Gastroesophageal sphincter (tissue), 4 donors: ENCODE measurements around the gene RAP1GAP. TPM values are rescaled to one million over a fixed set of nuclear protein-coding genes. Genes with fewer than 3 reads are reported as not detected.

Source experiments
- ATAC-seq: fragments of 150-250 bp; one replicate; pipeline ENCODE4 v1.9.1; 2016; ENCODE audit warnings: mild to moderate bottlenecking, moderate library complexity
- H3K27ac ChIP-seq, 4 donors: fragments of 200-600 bp; sonication (generic) in 3 of 4; 1 replicate in 3 of 4; 2 replicates in 1 of 4; pipeline ENCODE4 v1.5.1; 2016 to 2019
- H3K27me3 ChIP-seq: fragments of 200-600 bp; sonication (generic); one replicate; pipeline ENCODE4 v1.5.1; 2019
- H3K36me3 ChIP-seq, 2 donors: fragments of 200-600 bp; sonication (generic); one replicate each; pipeline ENCODE4 v1.5.1; 2019; ENCODE audit warnings: control low read depth in 1 of 2
- H3K4me1 ChIP-seq, 3 donors: fragments of 200-600 bp; sonication (generic); 1 replicate in 2 of 3; 2 replicates in 1 of 3; pipeline ENCODE4 v1.5.1; 2016 to 2019; ENCODE audit warnings: control low read depth in 2 of 3
- H3K4me3 ChIP-seq, 2 donors: fragments of 200-600 bp; sonication (generic); one replicate each; pipeline ENCODE4 v1.5.1; 2019; ENCODE audit warnings: mild to moderate bottlenecking in 1 of 2, moderate library complexity in 1 of 2
- H3K9me3 ChIP-seq, 3 donors: fragments of 200-600 bp; sonication (generic); one replicate each; pipeline ENCODE4 v1.5.1; 2017 to 2019; ENCODE audit warnings: control low read depth in 2 of 3
- CTCF ChIP-seq, 4 experiments: fragments of 200-600 bp in 2 of 4; fragments of 450-650 bp in 2 of 4; sonication (generic) in 1 of 4; IDR thresholded peaks; one replicate each; pipeline ENCODE4 v1.5.1; 2017 to 2019; ENCODE audit warnings: antibody characterized with exemption in 4 of 4, mild to moderate bottlenecking in 2 of 4, moderate library complexity in 2 of 4
- EP300 ChIP-seq: sonication (generic); formaldehyde crosslinking; IDR thresholded peaks from one replicate; pipeline ENCODE4 v1.6.1; 2017; ENCODE audit warnings: antibody characterized with exemption, mild to moderate bottlenecking
- POLR2A ChIP-seq, 2 donors: fragments of 450-650 bp; IDR thresholded peaks; one replicate each; pipeline ENCODE4 v1.6.1; 2017; ENCODE audit warnings: antibody characterized with exemption in 2 of 2, mild to moderate bottlenecking in 2 of 2, moderate library complexity in 1 of 2
- POLR2AphosphoS5 ChIP-seq: sonication (generic); formaldehyde crosslinking; IDR thresholded peaks from one replicate; pipeline ENCODE4 v1.6.1; 2017; ENCODE audit warnings: antibody characterized with exemption
- WGBS, 2 donors: methylation state at CpG; one replicate each; pipeline ENCODE4 v1.1.5; 2018; ENCODE audit warnings: low coverage in 1 of 2; 5-methylcytosine and 5-hydroxymethylcytosine counted together
- total RNA-seq, 4 donors: library from RNA; depleted of rRNA; stranded (reverse); fragments of >200 nt; gene quantifications; one replicate each; pipeline ENCODE4 v1.1.0, GENCODE V29; 2016

Gene RAP1GAP
- total RNA-seq, 4 donors from 2014 or later, result 0.12 to 2.3 TPM; not detected in 2

GRCh38 chr1:21706151-21706835 is 37.1 kb upstream of the RAP1GAP start:
- Histone ChIP-seq H3K4me1 (peaks cover 0 to 21% (median 0%) of the 10 kb centered on the region in 3 donors), H3K27ac (peak overlapping the region in 1 of 4 donors; percentile 15), H3K27me3 (no peaks in the 10 kb centered on the region), H3K4me3 (no peak overlapping the region), H3K9me3 (no peaks in the 10 kb centered on the region), H3K36me3 (peaks cover 3 to 61% of the 10 kb centered on the region in 2 donors)
- peak; percentile 46 for ATAC-seq
- 48 to 52% methylated on average over 8 of the region's 8 CpGs for WGBS, 2 donors
- no peak for TF ChIP-seq POLR2A (IDR thresholded peaks at IDR 0.05)
- TF ChIP-seq POLR2AphosphoS5, result no peak
- no peak for TF ChIP-seq CTCF (IDR thresholded peaks at IDR 0.05)
- TF ChIP-seq EP300, result no peak

GRCh38 chr1:21705303-21705980 is 36.3 kb upstream of the RAP1GAP start:
- TF ChIP-seq POLR2A (IDR thresholded peaks at IDR 0.05) (no peak), POLR2AphosphoS5 (no peak)
- ATAC-seq, result no peak
- H3K9me3 ChIP-seq, result no peaks in the 10 kb centered on the region
- no peaks in the 10 kb centered on the region for H3K27me3 ChIP-seq
- no peak overlapping the region for H3K27ac ChIP-seq
- H3K4me1 ChIP-seq, result peaks cover 0 to 21% (median 0%) of the 10 kb centered on the region in 3 donors
- peaks cover 3 to 62% of the 10 kb centered on the region in 2 donors for H3K36me3 ChIP-seq
- 45 to 65% methylated on average over 4 of the region's 4 CpGs for WGBS, 2 donors
- H3K4me3 ChIP-seq, result no peak overlapping the region

- TF ChIP-seq POLR2AphosphoS5 (no peak), EP300 (no peak), POLR2A (IDR thresholded peaks at IDR 0.05) (no peak), CTCF (IDR thresholded peaks at IDR 0.05) (no peak)
- ATAC-seq, result no peak
- peaks cover 0 to 21% (median 0%) of the 10 kb centered on the region in 3 donors for H3K4me1 ChIP-seq
- no peaks in the 10 kb centered on the region for H3K9me3 ChIP-seq
- 83 to 84% methylated on average over 5 of the region's 5 CpGs for WGBS, 2 donors
- H3K36me3 ChIP-seq, result peaks cover 3 to 75% of the 10 kb centered on the region in 2 donors
- no peak overlapping the region for H3K4me3 ChIP-seq
- no peaks in the 10 kb centered on the region for H3K27me3 ChIP-seq
- no peak overlapping the region for H3K27ac ChIP-seq
Observed at GRCh38 chr1:21704145-21704544, 35.0 kb upstream of the RAP1GAP start.

- no peak for ATAC-seq
- H3K4me3 ChIP-seq, result no peak overlapping the region
- H3K36me3 ChIP-seq, result peaks cover 3 to 80% of the 10 kb centered on the region in 2 donors
- 58 to 71% methylated on average over 3 of the region's 3 CpGs for WGBS, 2 donors
- no peaks in the 10 kb centered on the region for H3K9me3 ChIP-seq
- no peak for TF ChIP-seq EP300
- peak in 1 of 4 experiments; percentile 22 for TF ChIP-seq CTCF (IDR thresholded peaks at IDR 0.05)
- peaks cover 0 to 21% (median 0%) of the 10 kb centered on the region in 3 donors for H3K4me1 ChIP-seq
- H3K27me3 ChIP-seq, result no peaks in the 10 kb centered on the region
- no peak overlapping the region for H3K27ac ChIP-seq
Observed at GRCh38 chr1:21703318-21703963, 34.3 kb upstream of the RAP1GAP start.

GRCh38 chr1:21702780-21703179 is 33.6 kb upstream of the RAP1GAP start:
- TF ChIP-seq POLR2AphosphoS5, result no peak
- no peak for TF ChIP-seq CTCF (IDR thresholded peaks at IDR 0.05)
- no peak for TF ChIP-seq POLR2A (IDR thresholded peaks at IDR 0.05)
- TF ChIP-seq EP300, result no peak
- Histone ChIP-seq H3K4me3 (no peak overlapping the region), H3K9me3 (no peaks in the 10 kb centered on the region), H3K4me1 (peaks cover 0 to 21% (median 0%) of the 10 kb centered on the region in 3 donors), H3K27ac (no peak overlapping the region), H3K36me3 (peaks cover 3 to 76% of the 10 kb centered on the region in 2 donors), H3K27me3 (no peaks in the 10 kb centered on the region)
- ATAC-seq, result no peak
- WGBS, 2 donors, result 93 to 95% methylated on average over 3 to 4 of the region's 4 CpGs
